HK-2 (cell line): ENCODE measurements around the gene NME9.

Experiments used
- DNase-seq: peaks from one replicate; pipeline ENCODE4 v3.0.0-alpha.2; 2018; ENCODE audit not compliant: unreplicated experiment

NME9 gene

GRCh38 chr3:138281561-138281960, 48.1 kb downstream of the NME9 start:
- no peak for DNase-seq

GRCh38 chr3:138271189-138271794, 58.4 kb downstream of the NME9 start:
- no peak for DNase-seq

- DNase-seq: no peak
These were observed 59.4 kb downstream of the NME9 start for GRCh38 chr3:138270245-138270644.

- DNase-seq: no peak
These were observed 62.6 kb downstream of the NME9 start for GRCh38 chr3:138267083-138267482.

GRCh38 chr3:138265745-138266144, 63.9 kb downstream of the NME9 start:
- no peak for DNase-seq

GRCh38 chr3:138263104-138263503, 66.5 kb downstream of the NME9 start:
- DNase-seq: no peak

GRCh38 chr3:138260611-138261010, 69.0 kb downstream of the NME9 start:
- DNase-seq: no peak

- DNase-seq: no peak
These were observed 70.5 kb downstream of the NME9 start for GRCh38 chr3:138259126-138259525.

GRCh38 chr3:138257986-138258385, 71.7 kb downstream of the NME9 start:
- no peak for DNase-seq

- no peak for DNase-seq
These were observed 73.6 kb downstream of the NME9 start for GRCh38 chr3:138256022-138256421.

GRCh38 chr3:138254216-138254615, 75.4 kb downstream of the NME9 start:
- DNase-seq: no peak

- DNase-seq: no peak
These were observed 76.0 kb downstream of the NME9 start for GRCh38 chr3:138253609-138254008.
